NCI-H748 (cell line): Measurements from ENCODE around the gene SLC5A7.
A peak's percentile ranks its signal among the peaks of the same experiment; 100 is the strongest.

ENCODE experiments used
- DNase-seq: peaks from one replicate; lab custom pipeline; 2025; ENCODE audit not compliant: unreplicated experiment; lab: John Stamatoyannopoulos, UW

Gene SLC5A7

DNA sequence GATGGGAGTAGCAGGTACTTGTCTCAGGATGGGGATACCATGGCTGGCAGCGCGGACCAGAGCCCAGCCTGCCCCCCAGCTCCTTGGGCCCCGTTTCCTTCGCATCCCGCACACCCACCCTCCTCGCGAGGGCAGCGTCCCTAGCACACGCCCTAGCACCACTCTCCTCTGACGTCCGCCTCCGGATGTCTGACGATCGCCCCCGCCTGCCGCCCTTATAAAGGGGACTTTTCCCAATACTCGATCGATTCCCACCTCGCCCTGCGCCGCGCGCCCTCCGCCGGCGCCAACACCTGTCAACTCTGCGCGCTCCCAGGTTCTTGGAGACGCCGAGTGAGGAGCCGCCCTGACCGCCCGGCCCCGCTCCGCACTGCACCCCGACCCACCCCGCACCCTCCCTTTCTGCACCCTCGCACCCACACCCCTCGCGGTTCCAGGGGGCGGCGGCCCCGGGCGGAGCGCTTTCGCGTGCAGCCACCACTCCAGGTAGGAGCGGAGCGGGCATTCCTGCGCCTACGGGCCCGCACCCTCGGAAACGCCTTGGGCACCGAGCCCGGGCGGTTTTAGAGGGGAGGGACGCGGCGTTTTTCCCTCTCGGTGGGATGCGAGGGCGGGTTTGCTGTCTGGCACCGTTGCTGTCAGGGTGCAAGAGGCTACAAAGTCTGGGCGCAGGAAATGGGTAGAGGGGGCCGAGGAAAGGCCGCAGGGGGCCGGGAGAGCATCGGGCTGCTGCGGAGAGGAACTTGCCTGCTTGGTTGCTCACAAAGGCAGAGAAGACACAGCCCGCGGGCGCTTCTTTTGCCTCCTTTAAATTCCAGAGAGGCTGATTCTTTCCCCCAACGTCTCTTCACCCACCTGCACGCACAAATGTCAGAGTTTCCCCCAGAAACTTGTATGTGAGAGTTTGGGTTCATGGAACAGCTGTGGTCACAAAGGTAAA, at the start of gene SLC5A7:
SLC5A7 (plus strand) TSS at position 247 of the 940 bp plus-strand sequence. CDS start 1,632 bp downstream, outside the sequence.
- DNase-seq, result peak; percentile 44

DNA sequence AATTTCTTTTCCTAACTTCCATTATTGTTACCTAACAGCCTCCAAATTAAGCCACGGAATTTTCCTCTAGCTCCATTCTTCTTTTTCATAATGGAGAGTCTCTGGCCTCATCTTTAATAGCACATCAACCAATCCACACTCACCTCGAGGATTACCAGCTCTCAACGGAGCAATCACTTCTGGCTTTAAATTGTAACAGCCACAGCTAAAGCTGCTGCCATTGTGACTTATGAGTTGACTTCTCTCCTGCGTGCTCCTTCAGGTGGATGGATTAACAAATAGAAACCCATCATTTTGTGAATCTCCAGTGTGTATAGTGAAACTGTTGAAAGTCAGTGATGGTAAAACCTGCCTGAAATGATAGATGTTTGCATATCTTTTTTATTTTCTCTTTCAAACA, 24.9 kb upstream of the SLC5A7 start:
- DNase-seq, result peak; percentile 4

DNA sequence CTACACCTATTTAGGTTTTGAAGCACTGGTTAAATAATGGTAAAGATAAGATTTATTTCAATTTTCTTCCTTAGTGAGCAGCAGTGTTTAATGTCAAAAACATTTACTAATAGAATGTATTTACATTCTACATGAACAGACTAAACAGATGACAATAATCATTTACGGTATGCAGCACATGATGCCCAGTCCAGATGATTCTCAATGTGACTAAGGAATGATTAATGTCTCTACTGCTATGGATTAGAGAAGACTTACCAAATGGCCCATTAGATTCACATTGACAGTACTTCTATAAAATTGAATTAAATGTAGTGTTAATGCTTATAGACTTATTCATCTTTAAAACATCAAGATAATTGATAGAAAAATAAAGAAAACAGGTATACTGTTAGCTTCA, 22.1 kb upstream of the SLC5A7 start:
- no peak for DNase-seq

DNA sequence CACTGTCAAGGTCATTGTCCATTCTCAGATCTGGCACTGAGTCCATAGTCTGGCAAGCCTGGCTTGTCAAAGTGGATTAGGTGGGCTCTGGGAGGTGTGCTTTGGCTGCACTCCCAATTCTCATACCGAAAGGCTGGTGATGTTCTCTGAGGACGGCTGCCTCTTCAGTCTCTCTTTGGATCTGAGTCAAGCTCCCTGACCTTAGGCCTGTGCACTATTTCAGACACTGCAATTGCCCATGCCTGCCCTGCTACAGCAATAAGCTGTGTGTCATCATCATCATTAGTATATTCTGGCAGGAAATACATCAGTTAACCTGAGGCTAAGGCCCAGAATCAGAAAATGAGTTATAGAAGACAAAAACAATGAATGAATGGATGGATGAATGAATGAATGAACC, 1.6 kb upstream of the SLC5A7 start:
- no peak for DNase-seq

DNA sequence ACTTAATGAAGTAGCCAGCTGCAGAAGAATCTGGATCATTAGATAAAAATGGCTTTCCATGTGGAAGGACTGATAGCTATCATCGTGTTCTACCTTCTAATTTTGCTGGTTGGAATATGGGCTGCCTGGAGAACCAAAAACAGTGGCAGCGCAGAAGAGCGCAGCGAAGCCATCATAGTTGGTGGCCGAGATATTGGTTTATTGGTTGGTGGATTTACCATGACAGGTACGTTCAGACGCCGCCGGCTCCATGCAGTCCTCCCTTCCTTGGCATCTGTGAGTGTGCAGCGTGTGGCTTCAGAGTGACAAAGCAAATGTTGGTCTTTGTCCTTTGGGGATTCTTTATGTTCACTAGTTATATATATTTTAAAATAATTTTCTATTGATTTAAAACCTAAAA, 1.8 kb downstream of the SLC5A7 start:
- no peak for DNase-seq

DNA sequence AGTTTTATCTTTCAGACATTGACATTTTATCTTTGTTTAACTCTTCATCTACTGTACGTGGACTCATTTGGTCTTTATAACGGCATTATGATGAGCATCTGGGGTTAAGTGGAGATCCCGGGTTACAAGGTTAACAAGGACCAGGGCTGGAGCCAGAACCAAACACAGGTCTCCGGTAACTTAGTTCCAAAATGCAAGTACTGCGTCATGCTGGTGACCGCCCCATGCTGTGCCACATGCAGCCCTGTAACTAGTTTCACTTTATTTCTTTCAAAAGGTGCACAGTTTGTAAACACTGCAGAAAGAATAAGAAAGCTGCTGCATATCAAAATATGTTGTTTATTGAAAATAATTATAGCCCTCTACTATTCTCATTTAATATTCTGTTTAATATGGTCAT, 3.1 kb downstream of the SLC5A7 start:
- no peak for DNase-seq

DNA sequence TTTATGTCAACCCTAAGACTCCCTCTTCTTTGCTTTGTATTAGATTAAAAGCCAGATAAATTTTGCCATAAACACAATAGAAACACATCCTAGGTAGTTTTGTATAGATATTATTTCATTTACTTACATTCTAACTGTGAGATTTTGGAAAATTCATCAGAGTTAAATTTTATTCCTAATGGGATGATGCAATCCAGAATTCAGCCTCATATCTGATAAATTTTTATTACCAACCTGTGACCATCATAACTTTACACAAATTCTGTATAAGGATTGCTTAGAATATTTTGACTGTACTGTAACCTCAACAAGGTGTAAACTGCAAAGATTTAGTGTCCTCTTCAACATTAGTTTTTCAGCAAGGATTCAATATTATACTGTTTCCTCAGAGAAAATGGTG, 4.4 kb downstream of the SLC5A7 start:
- no peak for DNase-seq

DNA sequence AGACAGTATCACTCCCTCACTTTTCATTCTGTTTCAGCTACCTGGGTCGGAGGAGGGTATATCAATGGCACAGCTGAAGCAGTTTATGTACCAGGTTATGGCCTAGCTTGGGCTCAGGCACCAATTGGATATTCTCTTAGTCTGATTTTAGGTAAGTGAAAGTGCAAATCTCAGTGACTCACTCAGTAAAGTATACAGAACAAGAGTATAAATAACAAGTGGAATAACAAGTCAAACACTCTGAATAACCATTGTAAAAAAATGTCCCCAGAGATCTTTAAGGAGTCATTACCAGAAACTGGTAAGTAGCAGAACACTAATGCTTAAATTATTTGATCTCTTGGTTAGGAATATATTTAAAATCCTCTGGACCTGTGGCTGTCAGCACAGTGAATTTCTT, 5.7 kb downstream of the SLC5A7 start:
- no peak for DNase-seq

DNA sequence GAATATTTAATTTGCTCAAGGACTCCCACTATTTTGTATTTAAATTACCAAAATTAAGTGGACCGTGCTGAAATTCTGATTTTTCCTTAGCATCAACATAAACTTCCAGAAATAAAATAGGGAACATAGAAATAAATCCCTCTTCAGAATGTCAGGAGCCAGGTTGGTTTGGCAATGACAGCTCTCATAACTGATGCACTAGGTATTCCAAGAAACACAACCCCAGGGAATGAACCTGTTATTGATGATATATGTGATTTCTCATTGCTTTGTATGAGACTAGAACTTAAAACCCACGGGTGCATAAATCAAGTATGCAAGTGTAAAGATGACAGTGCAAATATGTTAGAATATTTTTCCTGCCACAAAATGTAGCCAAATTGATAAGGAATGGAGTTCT, 12.8 kb downstream of the SLC5A7 start:
- no peak for DNase-seq

DNA sequence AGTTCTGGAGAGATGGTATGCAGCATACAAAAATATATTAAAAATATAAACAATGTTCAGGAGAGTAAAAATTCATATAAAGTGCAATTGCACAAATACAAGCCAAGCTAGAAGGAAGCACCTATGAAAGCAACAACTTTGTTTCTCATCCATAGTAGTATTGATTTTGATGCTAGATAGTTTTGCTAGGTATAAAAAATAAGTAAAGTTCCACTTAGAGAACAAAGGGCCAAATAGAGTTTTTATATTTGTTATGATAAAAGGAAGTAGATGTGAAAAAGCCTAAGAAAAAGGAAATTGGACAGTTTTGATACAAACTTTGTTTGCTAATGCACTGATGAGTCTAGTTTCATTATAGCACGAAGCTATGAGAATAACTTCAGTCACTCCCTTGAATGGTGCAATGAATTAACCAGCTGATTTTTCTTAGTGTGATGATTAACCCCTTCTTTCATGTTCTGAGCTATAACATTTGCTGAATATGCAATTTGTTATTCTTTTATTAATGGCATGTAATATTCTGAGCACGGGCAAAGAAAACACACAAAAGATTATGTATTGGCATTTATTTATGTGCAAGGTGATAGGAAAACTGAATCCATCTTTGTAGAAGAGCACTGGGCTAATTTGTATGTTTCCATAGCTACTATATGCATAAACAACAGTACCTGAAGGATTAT, 24.7 kb downstream of the SLC5A7 start:
- no peak for DNase-seq

DNA sequence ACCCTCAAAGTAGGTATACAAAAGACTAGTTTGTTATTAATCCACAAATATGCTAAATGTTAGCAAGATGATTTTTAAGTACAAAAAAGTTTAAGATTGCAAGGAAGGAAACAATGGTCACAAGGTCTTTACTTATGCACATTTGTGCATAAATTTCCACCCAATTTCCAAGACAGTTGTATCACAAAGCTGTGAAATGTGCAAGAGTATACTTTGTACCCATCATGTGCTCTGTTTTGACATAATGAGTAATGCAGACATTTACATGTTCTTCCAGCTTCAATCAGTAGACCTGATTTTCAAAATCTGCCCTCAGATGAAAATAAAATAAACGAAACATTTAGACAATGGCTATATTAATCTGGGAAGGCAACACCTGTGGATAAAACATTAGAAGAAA, 27.0 kb downstream of the SLC5A7 start:
- no peak for DNase-seq

DNA sequence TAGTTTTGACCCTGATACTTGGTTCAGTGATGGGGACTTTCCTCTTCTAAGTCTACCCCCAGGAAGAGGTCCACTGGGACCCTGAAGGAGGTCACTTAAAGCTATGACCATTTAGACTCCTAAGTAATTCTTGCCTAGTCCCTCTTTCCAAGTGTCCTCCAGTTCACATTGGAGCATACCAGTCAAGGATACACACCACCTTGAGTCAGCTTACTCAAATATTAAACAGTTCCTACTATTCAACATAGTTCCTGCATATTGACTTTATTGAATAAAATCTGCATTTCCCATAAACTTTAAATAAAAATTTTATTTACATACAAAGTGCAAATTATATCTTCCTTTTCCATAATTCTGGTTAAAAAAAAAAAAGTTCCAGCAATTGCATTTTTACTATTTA, 36.3 kb downstream of the SLC5A7 start:
- DNase-seq, result no peak

DNA sequence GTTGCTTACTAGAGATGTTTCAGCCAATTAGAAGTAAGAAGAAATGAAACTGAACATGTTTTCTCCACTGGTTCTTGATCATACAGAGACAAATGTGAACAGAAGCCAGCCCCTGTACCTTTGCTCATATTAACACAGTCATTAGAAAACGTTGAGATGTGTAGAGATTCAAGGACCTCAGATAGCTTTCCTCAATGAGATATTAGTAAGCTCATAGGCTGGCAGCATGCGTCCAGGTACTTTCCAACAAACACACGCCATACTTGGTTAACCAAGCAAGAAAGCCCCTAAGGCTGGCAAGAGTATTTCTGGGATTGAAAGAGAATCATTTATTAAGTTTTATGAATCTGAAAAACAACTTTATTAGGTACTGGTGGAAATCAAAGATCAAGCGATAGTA, 37.5 kb downstream of the SLC5A7 start:
- DNase-seq, result no peak

DNA sequence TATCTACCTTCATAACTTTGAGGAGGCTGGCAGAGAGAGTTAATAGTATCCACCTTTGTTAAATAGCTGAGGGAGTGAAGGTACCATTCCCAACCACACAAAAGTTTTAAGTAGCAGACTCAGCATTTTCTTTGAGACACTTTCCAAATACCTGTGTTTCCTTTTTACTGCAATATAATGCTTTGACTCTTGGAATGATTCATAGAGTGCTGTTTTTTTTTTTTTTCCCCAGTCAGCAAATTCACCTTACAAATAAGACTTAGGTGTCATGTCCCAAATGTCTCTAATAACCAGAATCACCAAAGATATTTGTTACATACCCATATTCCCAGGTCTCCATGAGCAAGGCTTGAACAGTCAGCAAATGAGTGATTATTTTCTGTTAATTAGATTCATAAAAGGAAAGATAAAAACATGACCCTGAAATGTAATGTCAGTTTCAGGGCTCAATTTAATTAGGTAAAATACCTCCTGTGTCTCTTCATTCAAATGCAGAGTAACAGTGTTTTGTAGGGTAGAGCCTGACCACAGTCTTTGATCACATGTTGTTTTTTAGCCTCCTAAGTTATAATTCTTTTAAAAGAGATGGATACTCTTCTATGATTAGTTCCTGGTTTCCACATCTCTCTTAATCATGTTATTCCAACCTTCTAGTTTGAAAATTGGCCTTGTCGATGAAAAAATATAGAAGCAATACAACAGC, 39.9 kb downstream of the SLC5A7 start:
- no peak for DNase-seq

DNA sequence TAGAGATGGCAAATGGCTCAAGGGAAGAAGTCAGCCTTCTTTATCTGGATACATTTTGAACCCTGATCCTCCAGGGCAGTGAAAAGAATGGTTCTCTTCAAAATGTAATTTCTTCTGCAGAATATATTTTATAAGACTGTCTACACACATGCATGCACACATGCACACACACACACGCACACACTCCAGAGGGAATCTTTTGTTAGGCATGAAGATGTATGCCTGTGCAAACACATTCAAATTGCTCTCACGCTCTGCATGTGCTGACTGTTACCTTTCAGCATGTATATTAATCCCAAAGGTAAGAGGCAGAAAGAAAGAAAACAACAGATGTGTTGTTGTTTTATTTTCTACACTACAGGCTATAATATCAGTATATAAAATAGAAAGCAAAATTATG, 43.2 kb downstream of the SLC5A7 start:
- DNase-seq, result peak; percentile 58

DNA sequence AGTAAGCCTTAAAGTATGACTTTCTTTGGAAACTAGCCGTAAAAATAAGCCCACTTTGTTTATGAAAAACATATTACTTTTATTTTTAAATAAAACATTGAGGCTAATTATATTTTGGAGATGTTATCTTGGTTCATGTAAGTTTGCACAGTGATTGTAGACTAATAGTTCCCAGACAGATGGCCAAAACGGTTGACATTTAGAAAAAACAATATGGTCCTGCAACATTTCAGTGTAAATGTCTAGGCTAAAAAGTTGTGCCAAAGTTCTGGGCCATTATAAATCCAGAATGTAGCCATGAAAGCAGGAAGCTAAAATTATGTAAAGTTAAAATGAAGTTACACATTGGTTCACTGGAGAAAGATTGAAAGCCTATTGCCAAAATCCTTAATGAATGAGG, 43.6 kb downstream of the SLC5A7 start:
- no peak for DNase-seq

DNA sequence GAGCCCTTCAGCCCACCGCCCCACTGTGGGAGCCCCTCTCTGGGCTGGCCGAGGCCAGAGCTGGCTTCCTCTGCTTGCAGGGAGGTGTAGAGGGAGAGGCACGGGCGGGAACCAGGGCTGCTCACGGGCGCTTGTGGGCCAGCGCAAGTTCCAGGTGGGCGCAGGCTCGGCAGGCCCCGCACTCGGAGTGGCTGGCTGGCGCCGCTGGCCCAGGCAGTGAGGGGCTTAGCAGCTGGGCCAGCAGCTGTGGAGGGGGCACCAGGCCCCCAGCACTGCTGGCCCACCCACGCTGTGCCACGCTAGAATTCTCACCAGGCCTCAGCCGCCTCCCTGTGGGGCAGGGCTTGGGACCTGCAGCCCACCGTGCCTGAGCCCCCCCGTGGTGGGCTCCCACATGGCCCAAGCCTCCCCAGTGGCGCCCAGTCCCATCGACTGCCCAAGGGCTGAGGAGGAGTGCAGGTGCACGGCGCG, 45.2 kb downstream of the SLC5A7 start:
- DNase-seq, result no peak

DNA sequence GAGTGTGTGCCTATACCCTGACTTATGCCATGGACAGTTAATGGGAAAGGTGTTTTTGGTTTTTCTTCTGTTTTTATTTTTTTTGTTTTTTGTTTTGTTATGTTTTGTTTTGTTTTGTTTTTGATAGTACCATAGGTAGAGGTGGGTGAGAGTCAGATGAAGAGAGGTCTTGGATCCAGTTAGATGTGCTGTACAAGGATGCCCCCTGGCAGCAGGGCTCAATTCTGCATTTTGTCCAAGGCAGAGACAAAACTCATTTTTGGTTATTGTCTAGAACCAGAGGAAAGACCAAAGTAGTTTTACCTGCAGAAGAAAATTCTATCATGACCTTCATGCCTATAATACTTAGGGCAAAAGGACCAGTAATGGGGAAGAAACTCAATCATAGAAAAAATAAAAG, 48.5 kb downstream of the SLC5A7 start:
- DNase-seq, result peak; percentile 2

DNA sequence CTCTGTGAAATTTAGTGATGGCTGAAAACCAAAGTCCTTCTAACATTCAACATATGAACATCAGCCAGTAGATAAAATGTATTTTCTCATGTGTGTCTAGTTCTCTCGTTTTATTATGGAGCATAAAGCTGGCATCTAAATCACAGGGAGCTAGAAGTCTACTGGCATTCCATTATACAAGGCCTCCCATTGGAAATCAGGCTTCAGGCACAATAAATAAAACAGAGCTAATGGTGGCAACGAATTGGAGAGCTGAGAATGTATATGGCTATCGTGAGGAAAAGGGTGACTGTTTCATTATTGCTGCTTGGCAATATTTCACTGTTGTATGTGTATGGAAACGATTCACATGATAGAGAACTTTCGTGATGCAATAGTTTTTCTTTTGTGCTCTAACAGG, 62.4 kb downstream of the SLC5A7 start:
- DNase-seq, result no peak

DNA sequence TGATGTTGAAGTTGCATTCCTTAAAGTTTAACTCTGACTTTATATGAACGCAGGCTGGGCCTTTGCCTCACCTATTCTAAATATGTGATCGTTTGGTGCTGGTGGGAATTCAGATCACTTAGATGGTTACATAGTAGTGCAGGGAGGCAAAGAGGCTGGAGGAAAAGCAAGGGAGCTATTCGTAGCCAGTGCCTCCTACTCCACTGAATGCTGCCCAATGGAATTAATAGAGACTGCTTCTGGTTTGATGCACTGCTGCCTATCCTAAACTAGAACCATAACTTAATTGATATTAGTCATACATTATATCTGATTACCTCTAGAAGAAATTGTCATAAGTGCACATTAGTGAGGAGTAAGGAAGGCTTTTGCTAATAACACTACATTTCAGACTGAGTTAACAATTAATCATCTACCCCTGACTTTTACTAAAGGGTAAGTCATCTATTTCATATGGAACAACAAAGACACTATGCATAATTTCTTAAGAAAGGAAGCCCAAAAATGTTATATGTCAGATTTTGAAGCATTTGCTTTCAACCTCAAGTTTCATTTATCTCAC, 72.3 kb downstream of the SLC5A7 start:
- DNase-seq, result no peak

DNA sequence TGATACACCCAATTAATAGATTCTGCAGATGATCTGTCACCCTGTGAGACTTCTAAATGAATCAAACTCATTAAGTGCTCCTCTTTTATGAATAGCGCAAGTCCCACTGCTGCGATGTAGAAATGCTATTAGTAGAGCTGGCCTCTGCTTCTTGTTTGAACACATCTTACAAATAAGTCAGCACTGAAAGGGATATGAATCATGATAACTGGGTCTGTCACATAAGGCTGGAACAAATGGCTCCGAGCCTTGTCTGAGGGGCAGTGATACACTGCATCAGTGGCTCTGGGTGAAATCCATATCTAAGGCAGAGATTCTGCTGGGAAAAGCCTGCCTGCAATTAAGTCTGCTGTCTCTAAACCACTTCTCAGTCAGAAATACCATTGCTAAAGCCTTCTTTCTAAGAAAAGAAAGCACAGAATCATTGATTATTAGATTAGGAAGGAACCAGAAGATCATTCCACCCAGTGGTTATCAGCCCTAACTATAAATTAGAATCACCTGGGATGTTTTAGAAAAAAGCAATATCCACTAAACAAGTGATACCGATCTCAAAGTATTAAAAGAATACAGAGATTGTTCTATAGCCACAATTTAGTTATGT, 75.2 kb downstream of the SLC5A7 start:
- no peak for DNase-seq
